IPS-18c (cell line): ENCODE data around the gene GRB7.

ENCODE experiments used
- H3K4me3 ChIP-seq: 2 replicates; pipeline ENCODE4 v1.7.0; 2013; ENCODE audit warnings: low read depth, mild to moderate bottlenecking, low read length, moderate library complexity; ENCODE audit not compliant: insufficient read depth
- H3K9me3 ChIP-seq: one replicate; pipeline ENCODE4 v1.6.1; 2013; ENCODE audit warnings: mild to moderate bottlenecking, low read length, moderate library complexity; ENCODE audit not compliant: control insufficient read depth, insufficient read depth

The GRB7 gene

GRCh38 chr17:39775031-39775430 is 37.3 kb downstream of the GRB7 start:
- H3K4me3 ChIP-seq = no peak overlapping the region
- H3K9me3 ChIP-seq = no peaks in the 10 kb centered on the region

- Histone ChIP-seq H3K4me3 (no peak overlapping the region), H3K9me3 (no peaks in the 10 kb centered on the region)
Observed at GRCh38 chr17:39776252-39776651, 38.5 kb downstream of the GRB7 start.

GRCh38 chr17:39777534-39778365 is 40.0 kb downstream of the GRB7 start:
- Histone ChIP-seq H3K4me3 (no peak overlapping the region), H3K9me3 (no peaks in the 10 kb centered on the region)

GRCh38 chr17:39781031-39781860 is 43.5 kb downstream of the GRB7 start:
- no peaks in the 10 kb centered on the region for H3K9me3 ChIP-seq
- no peak overlapping the region for H3K4me3 ChIP-seq

GRCh38 chr17:39781861-39782213 is 44.1 kb downstream of the GRB7 start:
- no peaks in the 10 kb centered on the region for H3K9me3 ChIP-seq
- no peak overlapping the region for H3K4me3 ChIP-seq

GRCh38 chr17:39782481-39782880 is 44.7 kb downstream of the GRB7 start:
- Histone ChIP-seq H3K4me3 (no peak overlapping the region), H3K9me3 (no peaks in the 10 kb centered on the region)

GRCh38 chr17:39782980-39783379 is 45.2 kb downstream of the GRB7 start:
- Histone ChIP-seq H3K9me3 (no peaks in the 10 kb centered on the region), H3K4me3 (no peak overlapping the region)

- Histone ChIP-seq H3K9me3 (no peaks in the 10 kb centered on the region), H3K4me3 (no peak overlapping the region)
Observed at GRCh38 chr17:39787041-39787440, 49.3 kb downstream of the GRB7 start.

- no peaks in the 10 kb centered on the region for H3K9me3 ChIP-seq
- H3K4me3 ChIP-seq = no peak overlapping the region
Observed at GRCh38 chr17:39787743-39788484, 50.2 kb downstream of the GRB7 start.

GRCh38 chr17:39791111-39791992 is 53.6 kb downstream of the GRB7 start:
- no peak overlapping the region for H3K4me3 ChIP-seq
- no peaks in the 10 kb centered on the region for H3K9me3 ChIP-seq

- no peak overlapping the region for H3K4me3 ChIP-seq
- H3K9me3 ChIP-seq = no peaks in the 10 kb centered on the region
Observed at GRCh38 chr17:39792526-39793221, 54.9 kb downstream of the GRB7 start.

GRCh38 chr17:39793301-39793872 is 55.6 kb downstream of the GRB7 start:
- no peak overlapping the region for H3K4me3 ChIP-seq
- H3K9me3 ChIP-seq = no peaks in the 10 kb centered on the region

GRCh38 chr17:39794249-39794970 is 56.7 kb downstream of the GRB7 start:
- H3K4me3 ChIP-seq = no peak overlapping the region

More at GRCh38 chr17:39794249-39794970, 56.7 kb downstream of the GRB7 start:
- no peaks in the 10 kb centered on the region for H3K9me3 ChIP-seq
